NOMO-1 treated with dmso at 0.1 percent for 144 hours (cell line): ENCODE measurements around the gene MGAT4B.

ENCODE experiments used
- DNase-seq: peaks from one replicate; lab custom pipeline; 2025; ENCODE audit not compliant: unreplicated experiment; lab: John Stamatoyannopoulos, UW

The MGAT4B gene

GRCh38 chr5:179749857-179750508 is 56.7 kb downstream of the MGAT4B start:
- DNase-seq, result no peak

- no peak for DNase-seq
Observed at GRCh38 chr5:179747811-179748210, 58.9 kb downstream of the MGAT4B start.
